GM19351 (cell line): ENCODE results near the gene PPP1R9B.

Experiments
- ATAC-seq: cut with Tn5 transposase; IDR thresholded peaks from one replicate; pipeline ENCODE4 v1.9.1; 2021; ENCODE audit warnings: mild to moderate bottlenecking, moderate library complexity; ENCODE audit not compliant: unreplicated experiment

Gene PPP1R9B, protein sequence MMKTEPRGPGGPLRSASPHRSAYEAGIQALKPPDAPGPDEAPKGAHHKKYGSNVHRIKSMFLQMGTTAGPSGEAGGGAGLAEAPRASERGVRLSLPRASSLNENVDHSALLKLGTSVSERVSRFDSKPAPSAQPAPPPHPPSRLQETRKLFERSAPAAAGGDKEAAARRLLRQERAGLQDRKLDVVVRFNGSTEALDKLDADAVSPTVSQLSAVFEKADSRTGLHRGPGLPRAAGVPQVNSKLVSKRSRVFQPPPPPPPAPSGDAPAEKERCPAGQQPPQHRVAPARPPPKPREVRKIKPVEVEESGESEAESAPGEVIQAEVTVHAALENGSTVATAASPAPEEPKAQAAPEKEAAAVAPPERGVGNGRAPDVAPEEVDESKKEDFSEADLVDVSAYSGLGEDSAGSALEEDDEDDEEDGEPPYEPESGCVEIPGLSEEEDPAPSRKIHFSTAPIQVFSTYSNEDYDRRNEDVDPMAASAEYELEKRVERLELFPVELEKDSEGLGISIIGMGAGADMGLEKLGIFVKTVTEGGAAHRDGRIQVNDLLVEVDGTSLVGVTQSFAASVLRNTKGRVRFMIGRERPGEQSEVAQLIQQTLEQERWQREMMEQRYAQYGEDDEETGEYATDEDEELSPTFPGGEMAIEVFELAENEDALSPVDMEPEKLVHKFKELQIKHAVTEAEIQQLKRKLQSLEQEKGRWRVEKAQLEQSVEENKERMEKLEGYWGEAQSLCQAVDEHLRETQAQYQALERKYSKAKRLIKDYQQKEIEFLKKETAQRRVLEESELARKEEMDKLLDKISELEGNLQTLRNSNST

DNA sequence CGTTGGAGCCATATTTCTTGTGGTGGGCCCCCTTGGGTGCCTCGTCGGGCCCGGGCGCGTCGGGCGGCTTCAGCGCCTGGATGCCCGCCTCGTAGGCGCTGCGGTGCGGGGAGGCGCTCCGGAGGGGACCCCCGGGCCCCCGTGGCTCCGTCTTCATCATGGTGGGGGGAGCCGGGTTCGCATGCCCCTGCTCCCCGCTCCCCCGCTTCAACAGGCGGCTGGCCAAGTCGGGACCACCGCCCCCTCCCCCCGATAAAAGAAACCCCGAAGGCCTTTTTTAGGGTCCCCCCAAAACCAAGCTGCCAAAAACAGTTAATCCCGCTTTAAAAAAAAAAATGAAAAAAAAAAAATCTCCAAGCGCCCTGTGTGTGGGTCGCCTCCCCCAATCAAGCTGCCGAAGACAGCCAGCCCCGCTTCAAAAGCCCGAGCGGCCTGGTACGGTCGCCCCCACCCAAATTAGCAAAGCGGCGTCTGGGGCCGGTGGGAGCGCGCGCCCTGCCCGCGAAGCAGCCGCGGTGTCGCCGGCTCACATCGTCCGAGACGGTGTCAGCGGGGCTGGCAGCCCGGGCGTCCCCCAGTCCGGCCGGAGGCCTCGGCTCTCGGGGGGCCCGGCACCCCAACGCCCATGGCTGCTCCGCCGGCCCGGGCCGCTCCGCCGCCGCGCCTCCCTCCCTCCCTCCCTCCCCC is at the start of gene PPP1R9B:
Gene PPP1R9B (minus strand): TSS at position 324 of the 687 bp plus-strand sequence. CDS start 164 bp downstream, at position 160.
- ATAC-seq = no peak

- peak; percentile 55 for ATAC-seq
These were observed 49.5 kb upstream of the PPP1R9B start for GRCh38 chr17:50199803-50200456.

DNA sequence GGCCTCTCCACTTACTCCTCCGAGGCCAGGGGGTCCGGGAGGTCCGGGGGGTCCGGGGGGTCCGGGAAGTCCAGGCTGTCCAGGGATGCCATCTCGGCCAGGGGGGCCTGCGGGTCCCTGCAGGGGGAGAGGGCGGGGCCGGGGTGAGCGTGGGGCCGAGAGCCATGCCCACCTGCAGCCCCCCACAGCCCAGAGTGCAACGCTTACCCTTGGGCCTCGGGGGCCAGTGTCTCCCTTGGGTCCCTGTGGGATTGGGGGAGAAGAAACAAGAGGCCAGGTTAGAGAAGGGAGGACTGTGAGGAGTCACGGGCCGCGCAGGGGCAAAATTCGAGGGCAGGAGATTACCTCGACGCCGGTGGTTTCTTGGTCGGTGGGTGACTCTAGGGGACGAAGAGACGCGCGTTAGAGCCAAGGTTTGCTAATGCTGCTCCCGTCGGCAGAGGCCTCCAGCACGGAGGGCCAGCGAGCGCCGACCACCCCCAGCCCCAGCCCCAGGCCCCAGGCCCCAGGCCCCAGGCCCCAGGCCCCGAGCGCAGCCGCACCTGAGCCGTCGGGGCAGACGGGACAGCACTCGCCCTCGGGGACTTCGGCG is 48.8 kb upstream of the PPP1R9B start:
- no peak for ATAC-seq

GRCh38 chr17:50198026-50198669 is 47.7 kb upstream of the PPP1R9B start:
- no peak for ATAC-seq

DNA sequence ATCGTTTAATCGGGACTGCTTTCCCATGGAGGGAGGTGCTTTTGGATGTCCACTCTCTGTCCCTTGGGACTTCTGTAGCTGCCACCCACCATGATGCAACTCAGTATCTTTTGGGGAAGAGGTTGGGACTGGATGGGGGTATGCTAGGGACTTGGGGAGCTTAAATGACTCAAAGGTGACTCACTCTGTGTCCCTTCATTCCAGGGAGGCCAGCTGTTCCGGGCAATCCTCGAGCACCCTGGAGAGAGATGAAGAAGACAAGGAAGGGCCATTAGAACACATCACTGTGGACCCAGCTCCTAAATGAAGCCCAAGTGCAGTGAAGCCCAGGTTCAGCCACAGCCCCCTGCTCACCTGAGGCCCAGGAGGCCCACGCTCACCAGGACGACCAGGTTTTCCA is 46.3 kb upstream of the PPP1R9B start:
- no peak for ATAC-seq

GRCh38 chr17:50196036-50196435 is 45.6 kb upstream of the PPP1R9B start:
- ATAC-seq = no peak

GRCh38 chr17:50194934-50195865 is 44.7 kb upstream of the PPP1R9B start:
- ATAC-seq = no peak

DNA sequence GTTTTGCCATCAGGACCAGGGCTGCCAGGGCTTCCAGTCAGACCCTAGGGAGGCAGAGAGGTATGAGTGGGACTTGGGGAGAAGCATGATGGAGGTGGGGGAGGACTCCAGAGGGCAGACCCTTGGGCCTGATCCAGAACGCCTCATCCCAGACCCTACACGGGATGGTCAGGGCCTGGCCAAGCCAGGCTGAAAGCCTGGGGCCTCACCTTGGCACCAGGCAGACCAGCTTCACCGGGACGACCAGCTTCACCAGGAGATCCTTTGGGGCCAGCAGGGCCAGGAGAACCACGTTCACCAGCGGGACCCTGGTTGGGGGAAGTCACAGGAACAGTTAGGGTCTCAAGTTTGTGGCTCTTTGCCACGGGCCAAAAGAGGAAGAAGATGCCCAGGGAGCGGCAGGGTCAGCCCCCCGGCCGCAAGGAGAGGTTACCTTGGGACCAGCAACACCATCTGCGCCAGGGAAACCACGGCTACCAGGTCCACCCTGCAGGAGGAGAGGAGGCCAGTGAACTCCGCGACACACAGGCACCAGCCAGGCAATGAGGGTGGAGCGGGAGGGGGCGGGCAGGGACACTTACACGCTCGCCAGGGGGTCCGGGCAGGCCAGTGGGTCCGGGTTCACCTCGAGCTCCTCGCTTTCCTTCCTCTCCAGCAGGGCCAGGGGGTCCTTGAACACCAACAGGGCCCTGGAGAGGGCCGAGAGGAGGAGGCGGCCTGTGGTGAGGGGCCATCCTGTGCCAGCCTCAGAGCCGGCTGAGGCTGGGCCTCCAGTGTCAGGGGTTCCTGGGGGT is 43.9 kb upstream of the PPP1R9B start:
- no peak for ATAC-seq

- ATAC-seq = no peak
These were observed 42.3 kb upstream of the PPP1R9B start for GRCh38 chr17:50192618-50193291.

GRCh38 chr17:50192144-50192617 is 41.7 kb upstream of the PPP1R9B start:
- no peak for ATAC-seq

GRCh38 chr17:50191359-50192143 is 41.1 kb upstream of the PPP1R9B start:
- no peak for ATAC-seq

GRCh38 chr17:50190603-50191358 is 40.3 kb upstream of the PPP1R9B start:
- no peak for ATAC-seq

GRCh38 chr17:50190293-50190602 is 39.8 kb upstream of the PPP1R9B start:
- ATAC-seq = no peak

DNA sequence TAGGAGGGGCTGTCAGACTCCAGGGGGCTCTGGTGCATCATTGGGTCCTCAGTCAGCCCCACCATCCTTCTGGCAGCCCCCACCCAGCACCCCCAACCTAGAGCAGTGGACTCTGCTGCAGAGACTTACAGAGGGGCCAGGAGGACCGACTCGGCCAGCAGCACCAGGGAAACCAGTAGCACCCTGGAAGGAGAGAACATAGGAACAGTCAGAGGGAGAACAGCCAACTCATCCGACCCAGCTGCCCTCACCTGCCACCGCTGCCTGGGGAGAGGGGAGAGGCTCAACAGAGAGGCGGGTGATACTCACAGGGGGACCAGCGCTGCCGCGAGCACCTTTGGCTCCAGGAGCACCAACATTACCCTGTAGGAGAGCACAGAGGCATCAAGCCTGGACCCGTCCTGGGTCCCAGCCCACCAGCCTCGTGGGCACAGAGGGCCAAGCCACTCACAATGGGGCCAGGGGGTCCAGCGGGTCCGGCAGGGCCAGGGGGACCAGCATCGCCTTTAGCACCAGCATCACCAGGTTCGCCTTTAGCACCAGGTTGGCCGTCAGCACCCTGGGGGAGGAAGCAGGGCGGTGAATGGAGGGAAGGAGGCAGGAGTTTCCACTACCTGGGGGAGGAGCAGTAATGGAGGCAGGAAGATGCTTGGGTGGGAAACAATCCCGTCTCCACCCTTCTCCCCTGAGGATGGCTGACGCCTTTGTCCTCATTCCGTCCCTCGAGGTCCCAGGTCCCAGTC is 39.2 kb upstream of the PPP1R9B start:
- ATAC-seq = no peak

DNA sequence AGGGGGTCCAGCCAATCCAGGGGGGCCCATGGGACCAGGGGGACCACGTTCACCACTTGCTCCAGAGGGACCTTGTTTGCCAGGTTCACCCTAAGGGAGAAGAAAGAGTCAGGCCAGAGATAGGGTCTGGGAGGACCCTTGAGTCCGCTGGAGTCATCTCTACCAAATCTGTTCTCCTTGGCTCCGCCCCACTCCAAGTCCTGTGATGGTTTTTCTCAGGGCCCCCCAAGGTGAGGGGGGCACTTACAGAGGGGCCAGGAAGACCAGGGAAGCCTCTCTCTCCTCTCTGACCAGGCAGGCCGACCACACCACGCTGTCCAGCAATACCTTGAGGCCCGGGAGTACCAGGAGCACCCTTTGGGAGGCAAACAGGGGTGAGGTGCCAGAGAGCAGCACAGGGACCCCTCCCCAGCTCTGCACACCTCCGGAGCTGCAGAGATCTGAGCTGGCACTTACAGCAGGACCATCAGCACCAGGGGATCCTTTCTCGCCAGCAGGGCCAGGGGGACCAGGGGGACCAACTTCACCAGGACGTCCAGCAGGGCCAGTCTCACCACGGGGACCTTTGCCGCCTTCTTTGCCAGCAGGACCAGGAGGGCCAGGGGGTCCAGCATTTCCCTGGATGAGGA is 38.6 kb upstream of the PPP1R9B start:
- ATAC-seq = no peak
